ENCODE data around the gene TNFSF13B. TPM values are rescaled to one million over a fixed set of nuclear protein-coding genes. Genes with fewer than 3 reads are reported as not detected.
"Not testable (repeated sequence)": the region's sequence is repeated elsewhere in the genome, so short reads cannot be mapped to it uniquely, and the experiment has no call there.

Gene TNFSF13B
- total RNA-seq, 1 donor from 2014 or later: 12.3 TPM

- no peak for DNase-seq (ENCODE audit: low spot score)
- intact Hi-C loops (cut with DNase I): no loop called here
- no peak for ATAC-seq
These were observed 5.2 kb downstream of the TNFSF13B start for GRCh38 chr13:108274718-108275117.

- intact Hi-C loops (cut with DNase I): no loop called here
- ATAC-seq (peak; percentile 97), DNase-seq (ENCODE audit: low spot score) (peak; percentile 71)
These were observed 6.5 kb downstream of the TNFSF13B start for GRCh38 chr13:108276060-108276459.

- DNase-seq (ENCODE audit: low spot score) (no peak), ATAC-seq (no peak)
- intact Hi-C loops (cut with DNase I): no loop called here
These were observed 8.9 kb downstream of the TNFSF13B start for GRCh38 chr13:108278466-108278865.

- intact Hi-C loops (cut with DNase I): no loop called here
- ATAC-seq: no peak
These were observed 12.4 kb downstream of the TNFSF13B start for GRCh38 chr13:108281901-108282300.

GRCh38 chr13:108283110-108283509, 13.6 kb downstream of the TNFSF13B start:
- intact Hi-C loops (cut with DNase I): no loop called here
- DNase-seq (ENCODE audit: low spot score) (no peak), ATAC-seq (no peak)

More at GRCh38 chr13:108281901-108282300, 12.4 kb downstream of the TNFSF13B start:
- no peak for DNase-seq (ENCODE audit: low spot score)

- ATAC-seq (no peak), DNase-seq (ENCODE audit: low spot score) (no peak)
- intact Hi-C loops (cut with DNase I): no loop called here
These were observed 19.2 kb downstream of the TNFSF13B start for GRCh38 chr13:108288741-108289140.

GRCh38 chr13:108289819-108290218, 20.3 kb downstream of the TNFSF13B start:
- ATAC-seq (no peak), DNase-seq (ENCODE audit: low spot score) (no peak)
- intact Hi-C loops (cut with DNase I): no loop called here

GRCh38 chr13:108297114-108297513, 27.6 kb downstream of the TNFSF13B start:
- intact Hi-C loops (cut with DNase I): no loop called here
- no peak for DNase-seq (ENCODE audit: low spot score)
- no peak for ATAC-seq

GRCh38 chr13:108302279-108302678, 32.8 kb downstream of the TNFSF13B start:
- ATAC-seq (no peak), DNase-seq (ENCODE audit: low spot score) (no peak)
- intact Hi-C loops (cut with DNase I): no loop called here

- ATAC-seq: no peak
- DNase-seq (ENCODE audit: low spot score): no peak
These were observed 34.9 kb downstream of the TNFSF13B start for GRCh38 chr13:108304170-108305016.

GRCh38 chr13:108305655-108306054, 36.1 kb downstream of the TNFSF13B start:
- intact Hi-C loops (cut with DNase I): no loop called here
- no peak for DNase-seq (ENCODE audit: low spot score)
- no peak for ATAC-seq

More at GRCh38 chr13:108304170-108305016, 34.9 kb downstream of the TNFSF13B start:
- intact Hi-C loops (cut with DNase I): no loop called here

GRCh38 chr13:108306860-108307259, 37.3 kb downstream of the TNFSF13B start:
- intact Hi-C loops (cut with DNase I): no loop called here
- ATAC-seq (no peak), DNase-seq (ENCODE audit: low spot score) (no peak)

- intact Hi-C loops (cut with DNase I); DNase-seq (ENCODE audit: low spot score); ATAC-seq: not testable (repeated sequence)
These were observed 42.1 kb downstream of the TNFSF13B start for GRCh38 chr13:108311596-108311995.

GRCh38 chr13:108313382-108313781, 43.9 kb downstream of the TNFSF13B start:
- DNase-seq (ENCODE audit: low spot score): no peak
- intact Hi-C loops (cut with DNase I): no loop called here
- no peak for ATAC-seq

GRCh38 chr13:108315273-108315672, 45.8 kb downstream of the TNFSF13B start:
- ATAC-seq: no peak
- intact Hi-C loops (cut with DNase I): no loop called here
- DNase-seq (ENCODE audit: low spot score): no peak

- DNase-seq (ENCODE audit: low spot score): no peak
- ATAC-seq: no peak
- intact Hi-C loops (cut with DNase I): no loop called here
These were observed 46.5 kb downstream of the TNFSF13B start for GRCh38 chr13:108315991-108316390.

- no peak for DNase-seq (ENCODE audit: low spot score)
- intact Hi-C loops (cut with DNase I): no loop called here
- ATAC-seq: no peak
These were observed 46.9 kb downstream of the TNFSF13B start for GRCh38 chr13:108316413-108316812.

- intact Hi-C loops (cut with DNase I): no loop called here
- ATAC-seq (peak; percentile 76), DNase-seq (ENCODE audit: low spot score) (no peak)
These were observed 52.8 kb downstream of the TNFSF13B start for GRCh38 chr13:108322206-108322824.

GRCh38 chr13:108323031-108323430, 53.5 kb downstream of the TNFSF13B start:
- ATAC-seq (no peak), DNase-seq (ENCODE audit: low spot score) (no peak)
- intact Hi-C loops (cut with DNase I): no loop called here

GRCh38 chr13:108325863-108326262, 56.3 kb downstream of the TNFSF13B start:
- intact Hi-C loops (cut with DNase I): no loop called here
- ATAC-seq: no peak
- DNase-seq (ENCODE audit: low spot score): no peak

Data from sciatic nerve (tissue), 2 donors.